Activated CD4-positive, alpha-beta T cell treated with anti-CD3 and anti-CD28 coated beads, Interleukin-2, amount 10 ng/mL, durations not matched to agents 24 days and 14 days (primary cell): Measurements from ENCODE around the gene BMP4. TPM values are rescaled to one million over a fixed set of nuclear protein-coding genes. Genes with fewer than 3 reads are reported as not detected.
"Not testable (repeated sequence)": the region's sequence is repeated elsewhere in the genome, so short reads cannot be mapped to it uniquely, and the experiment has no call there.

Source experiments
- DNase-seq: peaks from one replicate; pipeline ENCODE4 v3.0.0; 2022
- H3K27ac Mint-ChIP-seq: one replicate; pipeline ENCODE4 v1.8.0; 2022; ENCODE audit warnings: mild to moderate bottlenecking, mixed read lengths
- H3K27me3 Mint-ChIP-seq: one replicate; pipeline ENCODE4 v1.8.0; 2022; ENCODE audit warnings: mixed read lengths
- H3K36me3 Mint-ChIP-seq: one replicate; pipeline ENCODE4 v1.8.0; 2022; ENCODE audit warnings: low read depth, mild to moderate bottlenecking, mixed read lengths
- H3K4me1 Mint-ChIP-seq: one replicate; pipeline ENCODE4 v1.8.0; 2021; ENCODE audit warnings: mixed read lengths
- H3K4me3 Mint-ChIP-seq: one replicate; pipeline ENCODE4 v1.8.0; 2022; ENCODE audit warnings: mild to moderate bottlenecking, moderate library complexity, mixed read lengths
- H3K9me3 Mint-ChIP-seq: one replicate; pipeline ENCODE4 v1.8.0; 2021; ENCODE audit warnings: mixed read lengths
- intact Hi-C: fragments of 100-400 bp; cut with micrococcal nuclease; formaldehyde crosslinking; loops from one replicate; pipeline ENCODE4 v1.15.1; 2023
- total RNA-seq: library from RNA; stranded (reverse); gene quantifications from 2 replicates; pipeline ENCODE4 v1.2.3, GENCODE V29; 2022

Gene BMP4
- not detected in 2 replicates for total RNA-seq

- peak within 1 kb of the TSS; percentile 37 for H3K27ac Mint-ChIP-seq
- peaks cover 6% of the 10 kb centered on the region for H3K36me3 Mint-ChIP-seq
- H3K27me3 Mint-ChIP-seq: peaks cover 81% of the 10 kb centered on the region
- peak; percentile 71 for DNase-seq
- no peaks in the 10 kb centered on the region for H3K9me3 Mint-ChIP-seq
- intact Hi-C loops: no loop called here
- peak within 1 kb of the TSS; percentile 56 for H3K4me3 Mint-ChIP-seq
- peaks cover 20% of the 10 kb centered on the region for H3K4me1 Mint-ChIP-seq
Measured at GRCh38 chr14:53956427-53957201, at the start of gene BMP4. BMP4 (minus strand) TSS chr14:53956825; CDS start chr14:53952222, 4,603 bp downstream.

- no peaks in the 10 kb centered on the region for H3K4me1 Mint-ChIP-seq
- H3K36me3 Mint-ChIP-seq: no peaks in the 10 kb centered on the region
- H3K4me3 Mint-ChIP-seq: no peak overlapping the region
- no peaks in the 10 kb centered on the region for H3K9me3 Mint-ChIP-seq
- no peaks in the 10 kb centered on the region for H3K27me3 Mint-ChIP-seq
- H3K27ac Mint-ChIP-seq: no peak overlapping the region
- intact Hi-C loops: no loop called here
- no peak for DNase-seq
Measured at GRCh38 chr14:54003064-54003463, 46.4 kb upstream of the BMP4 start.

- intact Hi-C loops: no loop called here
- H3K27ac Mint-ChIP-seq: no peak overlapping the region
- no peak overlapping the region for H3K4me3 Mint-ChIP-seq
- no peaks in the 10 kb centered on the region for H3K4me1 Mint-ChIP-seq
- H3K9me3 Mint-ChIP-seq: no peaks in the 10 kb centered on the region
- DNase-seq: no peak
- no peaks in the 10 kb centered on the region for H3K36me3 Mint-ChIP-seq
- H3K27me3 Mint-ChIP-seq: no peaks in the 10 kb centered on the region
Measured at GRCh38 chr14:54002653-54003052, 46.0 kb upstream of the BMP4 start.

- H3K9me3 Mint-ChIP-seq: no peaks in the 10 kb centered on the region
- intact Hi-C loops: no loop called here
Measured at GRCh38 chr14:54001189-54001878, 44.7 kb upstream of the BMP4 start.

GRCh38 chr14:54000341-54000811 is 43.8 kb upstream of the BMP4 start:
- Mint-ChIP-seq H3K9me3 (no peaks in the 10 kb centered on the region), H3K27ac (no peak overlapping the region), H3K27me3 (no peaks in the 10 kb centered on the region), H3K4me3 (no peak overlapping the region), H3K36me3 (no peaks in the 10 kb centered on the region), H3K4me1 (no peaks in the 10 kb centered on the region)
- no peak for DNase-seq
- intact Hi-C loops: no loop called here

More at GRCh38 chr14:54001189-54001878, 44.7 kb upstream of the BMP4 start:
- Mint-ChIP-seq H3K4me1 (no peaks in the 10 kb centered on the region), H3K36me3 (no peaks in the 10 kb centered on the region), H3K27ac (no peak overlapping the region), H3K4me3 (no peak overlapping the region), H3K27me3 (no peaks in the 10 kb centered on the region)
- no peak for DNase-seq

- no peak overlapping the region for H3K4me3 Mint-ChIP-seq
- intact Hi-C loops: no loop called here
- no peaks in the 10 kb centered on the region for H3K4me1 Mint-ChIP-seq
- no peak for DNase-seq
- H3K27ac Mint-ChIP-seq: no peak overlapping the region
- no peaks in the 10 kb centered on the region for H3K27me3 Mint-ChIP-seq
- H3K36me3 Mint-ChIP-seq: no peaks in the 10 kb centered on the region
- no peaks in the 10 kb centered on the region for H3K9me3 Mint-ChIP-seq
Measured at GRCh38 chr14:53999061-53999488, 42.5 kb upstream of the BMP4 start.

- H3K9me3 Mint-ChIP-seq: no peaks in the 10 kb centered on the region
- intact Hi-C loops: no loop called here
- H3K4me3 Mint-ChIP-seq: no peak overlapping the region
- no peaks in the 10 kb centered on the region for H3K36me3 Mint-ChIP-seq
- no peak for DNase-seq
- no peaks in the 10 kb centered on the region for H3K4me1 Mint-ChIP-seq
- H3K27ac Mint-ChIP-seq: no peak overlapping the region
- no peaks in the 10 kb centered on the region for H3K27me3 Mint-ChIP-seq
Measured at GRCh38 chr14:53996041-53996440, 39.4 kb upstream of the BMP4 start.

GRCh38 chr14:53993920-53994607 is 37.4 kb upstream of the BMP4 start:
- no peak overlapping the region for H3K27ac Mint-ChIP-seq
- no peak for DNase-seq
- no peaks in the 10 kb centered on the region for H3K27me3 Mint-ChIP-seq
- intact Hi-C loops: no loop called here
- no peaks in the 10 kb centered on the region for H3K36me3 Mint-ChIP-seq
- H3K9me3 Mint-ChIP-seq: no peaks in the 10 kb centered on the region
- no peak overlapping the region for H3K4me3 Mint-ChIP-seq
- H3K4me1 Mint-ChIP-seq: no peaks in the 10 kb centered on the region

GRCh38 chr14:53990978-53991377 is 34.4 kb upstream of the BMP4 start:
- intact Hi-C loops: no loop called here
- Mint-ChIP-seq H3K4me3 (no peak overlapping the region), H3K4me1 (no peaks in the 10 kb centered on the region), H3K27ac (no peak overlapping the region), H3K27me3 (no peaks in the 10 kb centered on the region), H3K36me3 (no peaks in the 10 kb centered on the region), H3K9me3 (peaks cover 5% of the 10 kb centered on the region)
- no peak for DNase-seq

- H3K4me3 Mint-ChIP-seq, H3K36me3 Mint-ChIP-seq, H3K4me1 Mint-ChIP-seq, H3K27ac Mint-ChIP-seq, DNase-seq, intact Hi-C loops, H3K27me3 Mint-ChIP-seq: not testable (repeated sequence)
- peaks cover 24% of the 10 kb centered on the region for H3K9me3 Mint-ChIP-seq
Measured at GRCh38 chr14:53986718-53987117, 30.1 kb upstream of the BMP4 start.

GRCh38 chr14:53984958-53985357 is 28.3 kb upstream of the BMP4 start:
- H3K4me1 Mint-ChIP-seq, H3K36me3 Mint-ChIP-seq, DNase-seq, H3K4me3 Mint-ChIP-seq, intact Hi-C loops, H3K27me3 Mint-ChIP-seq, H3K27ac Mint-ChIP-seq: not testable (repeated sequence)
- peaks cover 24% of the 10 kb centered on the region for H3K9me3 Mint-ChIP-seq

GRCh38 chr14:53983112-53983511 is 26.5 kb upstream of the BMP4 start:
- Mint-ChIP-seq H3K9me3 (peaks cover 24% of the 10 kb centered on the region), H3K27ac (no peak overlapping the region), H3K36me3 (peaks cover 3% of the 10 kb centered on the region), H3K4me1 (no peaks in the 10 kb centered on the region), H3K27me3 (peaks cover 6% of the 10 kb centered on the region), H3K4me3 (no peak overlapping the region)
- no peak for DNase-seq
- intact Hi-C loops: no loop called here

GRCh38 chr14:53982546-53982945 is 25.9 kb upstream of the BMP4 start:
- Mint-ChIP-seq H3K27me3 (peaks cover 6% of the 10 kb centered on the region), H3K27ac (no peak overlapping the region), H3K36me3 (peaks cover 3% of the 10 kb centered on the region), H3K4me3 (no peak overlapping the region), H3K4me1 (no peaks in the 10 kb centered on the region), H3K9me3 (peaks cover 24% of the 10 kb centered on the region)
- no peak for DNase-seq
- intact Hi-C loops: no loop called here
